ENCODE measurements around the gene ICA1L.

The ICA1L gene

DNA sequence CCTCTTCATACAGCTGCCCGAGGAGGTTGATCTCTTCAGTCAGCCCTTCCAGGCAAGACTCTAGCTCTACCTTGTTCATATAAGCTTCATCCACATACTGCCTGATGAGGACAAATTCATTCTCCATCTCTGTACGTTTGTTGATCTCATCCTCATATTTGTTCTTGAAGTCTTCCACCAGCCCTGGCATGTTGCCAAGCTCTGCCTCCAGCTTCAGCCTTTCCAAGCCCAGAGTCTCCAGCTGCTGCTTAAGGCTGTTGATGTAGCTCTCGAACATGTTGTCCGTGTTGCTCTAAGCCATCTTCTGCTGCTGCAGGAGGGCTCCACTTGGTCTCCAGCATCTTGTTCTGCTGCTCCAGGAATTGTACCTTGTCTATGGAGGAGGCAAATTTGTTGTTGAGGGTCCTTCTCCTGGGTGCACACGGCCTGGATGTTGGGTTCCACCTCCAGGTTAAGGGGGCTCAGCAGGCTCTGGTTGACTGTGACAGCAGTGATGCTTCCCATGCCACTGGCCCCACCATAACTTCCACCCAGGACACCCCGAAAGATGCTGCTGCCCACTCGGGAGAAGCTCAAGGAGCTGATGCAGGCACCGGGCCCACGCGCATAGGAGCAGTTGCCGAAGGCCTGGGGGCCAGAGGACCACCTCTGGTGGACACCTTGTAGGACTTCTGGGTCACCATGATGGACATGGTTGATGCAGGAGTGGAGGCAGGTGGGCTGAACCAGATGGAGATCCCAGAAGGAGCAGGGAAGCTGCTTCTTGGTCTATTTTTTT, 30.3 kb downstream of the ICA1L start:
- DNase-seq, result no peak

GRCh38 chr2:202831242-202832220, 40.0 kb downstream of the ICA1L start:
- Mint-ChIP-seq H3K9me3 (no peaks in the 10 kb centered on the region), H3K36me3 (ENCODE audit: low read depth) (no peaks in the 10 kb centered on the region), H3K4me3 (no peak overlapping the region), H3K27ac (peak overlapping the region; percentile 14), H3K27me3 (ENCODE audit: low read depth, poor library complexity) (no peaks in the 10 kb centered on the region), H3K4me1 (peaks cover 7% of the 10 kb centered on the region)
- TF ChIP-seq, protein P1, sequence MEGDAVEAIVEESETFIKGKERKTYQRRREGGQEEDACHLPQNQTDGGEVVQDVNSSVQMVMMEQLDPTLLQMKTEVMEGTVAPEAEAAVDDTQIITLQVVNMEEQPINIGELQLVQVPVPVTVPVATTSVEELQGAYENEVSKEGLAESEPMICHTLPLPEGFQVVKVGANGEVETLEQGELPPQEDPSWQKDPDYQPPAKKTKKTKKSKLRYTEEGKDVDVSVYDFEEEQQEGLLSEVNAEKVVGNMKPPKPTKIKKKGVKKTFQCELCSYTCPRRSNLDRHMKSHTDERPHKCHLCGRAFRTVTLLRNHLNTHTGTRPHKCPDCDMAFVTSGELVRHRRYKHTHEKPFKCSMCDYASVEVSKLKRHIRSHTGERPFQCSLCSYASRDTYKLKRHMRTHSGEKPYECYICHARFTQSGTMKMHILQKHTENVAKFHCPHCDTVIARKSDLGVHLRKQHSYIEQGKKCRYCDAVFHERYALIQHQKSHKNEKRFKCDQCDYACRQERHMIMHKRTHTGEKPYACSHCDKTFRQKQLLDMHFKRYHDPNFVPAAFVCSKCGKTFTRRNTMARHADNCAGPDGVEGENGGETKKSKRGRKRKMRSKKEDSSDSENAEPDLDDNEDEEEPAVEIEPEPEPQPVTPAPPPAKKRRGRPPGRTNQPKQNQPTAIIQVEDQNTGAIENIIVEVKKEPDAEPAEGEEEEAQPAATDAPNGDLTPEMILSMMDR (IDR thresholded peaks at IDR 0.05), result peak; percentile 42
- DNase-seq, result peak; percentile 16

More for the DNA sequence above, 30.3 kb downstream of the ICA1L start:
- Mint-ChIP-seq H3K9me3 (peaks cover 26% of the 10 kb centered on the region), H3K36me3 (ENCODE audit: low read depth) (peaks cover 35% of the 10 kb centered on the region), H3K4me3 (no peak overlapping the region), H3K4me1 (no peaks in the 10 kb centered on the region), H3K27ac (no peak overlapping the region), H3K27me3 (ENCODE audit: low read depth, poor library complexity) (peaks cover 2% of the 10 kb centered on the region)
- TF ChIP-seq, protein P1 (IDR thresholded peaks at IDR 0.05), result no peak

DNA sequence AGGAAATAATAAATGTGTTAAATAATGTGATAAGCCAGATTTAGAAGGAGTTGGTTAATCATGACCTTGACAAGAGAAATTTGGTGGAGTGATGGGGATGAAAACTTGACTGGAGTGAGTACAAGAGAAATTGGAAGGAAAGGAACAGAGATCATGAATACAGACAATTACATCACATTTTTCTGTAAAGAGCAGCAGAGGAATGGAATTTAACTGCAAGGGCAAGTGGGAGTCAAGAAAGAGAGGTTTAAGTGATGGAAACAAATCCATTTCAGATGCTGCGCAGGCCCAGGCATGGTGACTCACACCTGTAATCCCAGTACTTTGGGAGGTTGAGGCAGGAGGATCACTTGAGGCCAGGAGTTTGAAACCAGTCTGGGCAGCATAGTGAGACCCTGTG, 46.7 kb downstream of the ICA1L start:
- Mint-ChIP-seq H3K4me1 (peaks cover 24% of the 10 kb centered on the region), H3K27me3 (ENCODE audit: low read depth, poor library complexity) (no peaks in the 10 kb centered on the region), H3K27ac (peak overlapping the region; percentile 5), H3K9me3 (no peaks in the 10 kb centered on the region), H3K36me3 (ENCODE audit: low read depth) (no peaks in the 10 kb centered on the region), H3K4me3 (no peak overlapping the region)
- TF ChIP-seq, protein P1 (IDR thresholded peaks at IDR 0.05), result no peak
- DNase-seq, result no peak

- DNase-seq, result no peak
- TF ChIP-seq, protein P1 (IDR thresholded peaks at IDR 0.05), result no peak
- Mint-ChIP-seq H3K36me3 (ENCODE audit: low read depth) (no peaks in the 10 kb centered on the region), H3K9me3 (no peaks in the 10 kb centered on the region), H3K27ac (peak overlapping the region; percentile 49), H3K27me3 (ENCODE audit: low read depth, poor library complexity) (no peaks in the 10 kb centered on the region), H3K4me3 (no peak overlapping the region), H3K4me1 (peaks cover 24% of the 10 kb centered on the region)
These were observed 49.2 kb downstream of the ICA1L start for GRCh38 chr2:202822411-202822810.

- no peaks in the 10 kb centered on the region for H3K27me3 Mint-ChIP-seq (ENCODE audit: low read depth, poor library complexity)
- no peak overlapping the region for H3K27ac Mint-ChIP-seq
- H3K36me3 Mint-ChIP-seq (ENCODE audit: low read depth), result no peaks in the 10 kb centered on the region
- H3K9me3 Mint-ChIP-seq, result no peaks in the 10 kb centered on the region
- H3K4me3 Mint-ChIP-seq, result no peak overlapping the region
- TF ChIP-seq, protein P1 (IDR thresholded peaks at IDR 0.05), result no peak
- peaks cover 25% of the 10 kb centered on the region for H3K4me1 Mint-ChIP-seq
- no peak for DNase-seq
These were observed 50.1 kb downstream of the ICA1L start for GRCh38 chr2:202821206-202822160.

Data from nephron progenitor cell (in vitro differentiated cells).